Neural progenitor cell (in vitro differentiated cells): ENCODE results near the gene PAFAH1B1. TPM values are rescaled to one million over a fixed set of nuclear protein-coding genes. Genes with fewer than 3 reads are reported as not detected.
"Not testable (repeated sequence)": the region's sequence is repeated elsewhere in the genome, so short reads cannot be mapped to it uniquely, and the experiment has no call there.

Experiments
- DNase-seq: peaks from one replicate; pipeline ENCODE4 v3.0.0-alpha.2; 2016; ENCODE audit warnings: low spot score
- H2AFZ ChIP-seq: fragments of 200-600 bp; sonication (generic); replicated peaks from 2 replicates; pipeline ENCODE4 v1.6.1; 2016; ENCODE audit warnings: antibody characterized with exemption
- H3F3A ChIP-seq: fragments of 200-600 bp; sonication (generic); 2 replicates; pipeline ENCODE4 v1.6.1; 2016; ENCODE audit warnings: antibody characterized with exemption, low read depth
- H3K27ac ChIP-seq: fragments of 200-600 bp; sonication (generic); 2 replicates; pipeline ENCODE4 v1.5.1; 2016; ENCODE audit warnings: mild to moderate bottlenecking
- H3K27me3 ChIP-seq: fragments of 200-600 bp; sonication (generic); 2 replicates; pipeline ENCODE4 v1.6.1; 2016; ENCODE audit warnings: mild to moderate bottlenecking, moderate library complexity
- H3K36me3 ChIP-seq: fragments of 200-600 bp; sonication (generic); 2 replicates; pipeline ENCODE4 v1.5.1; 2016
- H3K4me1 ChIP-seq: fragments of 200-600 bp; sonication (generic); 2 replicates; pipeline ENCODE4 v1.6.1; 2016; ENCODE audit warnings: mixed run types
- H3K4me2 ChIP-seq: fragments of 200-600 bp; sonication (generic); 2 replicates; pipeline ENCODE4 v1.6.1; 2016
- H3K4me3 ChIP-seq: fragments of 200-600 bp; sonication (generic); 2 replicates; pipeline ENCODE4 v1.5.1; 2016
- H3K79me2 ChIP-seq: fragments of 200-600 bp; sonication (generic); 2 replicates; pipeline ENCODE4 v1.6.1; 2016; ENCODE audit warnings: low read depth
- H3K9ac ChIP-seq: fragments of 200-600 bp; sonication (generic); 2 replicates; pipeline ENCODE4 v1.6.1; 2016
- H3K9me3 ChIP-seq: fragments of 200-600 bp; sonication (generic); 2 replicates; pipeline ENCODE4 v1.5.1; 2016; ENCODE audit warnings: low read depth
- H4K20me1 ChIP-seq: fragments of 200-600 bp; sonication (generic); 2 replicates; pipeline ENCODE4 v1.6.1; 2016; ENCODE audit warnings: low read depth
- H3K27ac Mint-ChIP-seq: 3 replicates; pipeline ENCODE4 v1.8.0; 2021; ENCODE audit warnings: mixed read lengths
- H3K27me3 Mint-ChIP-seq: 2 replicates; pipeline ENCODE4 v1.8.0; 2022; ENCODE audit warnings: low read depth, mild to moderate bottlenecking, inconsistent platforms, moderate library complexity, mixed read lengths; ENCODE audit not compliant: insufficient read depth
- H3K36me3 Mint-ChIP-seq: 3 replicates; pipeline ENCODE4 v1.8.0; 2021; ENCODE audit warnings: mixed read lengths
- H3K4me1 Mint-ChIP-seq: 3 replicates; pipeline ENCODE4 v1.8.0; 2021; ENCODE audit warnings: mixed read lengths
- H3K4me3 Mint-ChIP-seq: 3 replicates; pipeline ENCODE4 v1.8.0; 2021; ENCODE audit warnings: mild to moderate bottlenecking, moderate library complexity, mixed read lengths
- H3K9me3 Mint-ChIP-seq: 3 replicates; pipeline ENCODE4 v1.8.0; 2020; ENCODE audit warnings: mixed read lengths
- EZH2 ChIP-seq: fragments of 200-600 bp; sonication (generic); IDR thresholded peaks from 2 replicates; pipeline ENCODE4 v1.6.1; 2017; ENCODE audit warnings: antibody characterized with exemption, mild to moderate bottlenecking, moderate library complexity
- EZH2phosphoT487 ChIP-seq: fragments of 200-600 bp; sonication (generic); IDR thresholded peaks from 2 replicates; pipeline ENCODE4 v1.6.1; 2017; ENCODE audit warnings: antibody characterized with exemption
- total RNA-seq: library from RNA; depleted of rRNA; stranded (reverse); fragments of >200 nt; gene quantifications from 2 replicates; pipeline ENCODE4 v1.2.3, GENCODE V29; 2015; ENCODE audit warnings: low replicate concordance
- TF ChIP-seq, protein P1 (sequence below): fragments of 200-600 bp; sonication (generic); IDR thresholded peaks from 2 replicates; pipeline ENCODE4 v1.5.1; 2017; ENCODE audit warnings: antibody characterized with exemption, mild to moderate bottlenecking

Gene PAFAH1B1
- total RNA-seq, 1 donor from 2014 or later: 209 TPM

DNA sequence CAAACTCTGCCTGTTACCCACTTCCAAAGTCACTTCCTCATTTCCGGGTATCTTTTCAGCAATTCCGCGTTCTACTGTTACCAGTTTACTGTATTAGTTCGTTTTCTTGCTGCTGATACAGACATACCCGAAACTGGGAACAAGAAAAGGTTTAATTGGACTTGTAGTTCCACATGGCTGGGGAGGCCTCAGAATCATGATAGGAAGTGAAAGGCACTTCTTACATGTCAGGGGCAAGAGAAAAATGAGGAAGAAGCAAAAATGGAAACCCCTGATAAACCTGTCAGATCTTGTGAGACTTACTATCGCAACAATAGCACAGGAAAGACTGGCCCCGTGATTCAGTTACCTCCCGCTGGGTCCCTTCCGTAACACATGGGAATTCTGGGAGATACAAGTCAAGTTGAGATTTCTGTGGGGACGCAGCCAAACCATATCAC, 30.9 kb downstream of the PAFAH1B1 start:
- H3K79me2 ChIP-seq: peaks cover 100% of the 10 kb centered on the region
- H3K36me3 ChIP-seq: peaks cover 3% of the 10 kb centered on the region
- peaks cover 2% of the 10 kb centered on the region for H3K27me3 Mint-ChIP-seq
- peaks cover 61% of the 10 kb centered on the region for H3K36me3 Mint-ChIP-seq
- H3K27me3 ChIP-seq: no peaks in the 10 kb centered on the region
- no peak overlapping the region for H3K27ac ChIP-seq
- TF ChIP-seq EZH2phosphoT487: no peak
- TF ChIP-seq, protein P1, sequence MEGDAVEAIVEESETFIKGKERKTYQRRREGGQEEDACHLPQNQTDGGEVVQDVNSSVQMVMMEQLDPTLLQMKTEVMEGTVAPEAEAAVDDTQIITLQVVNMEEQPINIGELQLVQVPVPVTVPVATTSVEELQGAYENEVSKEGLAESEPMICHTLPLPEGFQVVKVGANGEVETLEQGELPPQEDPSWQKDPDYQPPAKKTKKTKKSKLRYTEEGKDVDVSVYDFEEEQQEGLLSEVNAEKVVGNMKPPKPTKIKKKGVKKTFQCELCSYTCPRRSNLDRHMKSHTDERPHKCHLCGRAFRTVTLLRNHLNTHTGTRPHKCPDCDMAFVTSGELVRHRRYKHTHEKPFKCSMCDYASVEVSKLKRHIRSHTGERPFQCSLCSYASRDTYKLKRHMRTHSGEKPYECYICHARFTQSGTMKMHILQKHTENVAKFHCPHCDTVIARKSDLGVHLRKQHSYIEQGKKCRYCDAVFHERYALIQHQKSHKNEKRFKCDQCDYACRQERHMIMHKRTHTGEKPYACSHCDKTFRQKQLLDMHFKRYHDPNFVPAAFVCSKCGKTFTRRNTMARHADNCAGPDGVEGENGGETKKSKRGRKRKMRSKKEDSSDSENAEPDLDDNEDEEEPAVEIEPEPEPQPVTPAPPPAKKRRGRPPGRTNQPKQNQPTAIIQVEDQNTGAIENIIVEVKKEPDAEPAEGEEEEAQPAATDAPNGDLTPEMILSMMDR: no peak
- peaks cover 4% of the 10 kb centered on the region for H3K9me3 ChIP-seq
- no peak overlapping the region for H3K4me2 ChIP-seq
- no peak overlapping the region for H3K9ac ChIP-seq
- no peak overlapping the region for H3K4me3 Mint-ChIP-seq
- no peak for DNase-seq
- peaks cover 13% of the 10 kb centered on the region for H3K4me1 ChIP-seq
- H3K9me3 Mint-ChIP-seq: peaks cover 72% of the 10 kb centered on the region
- H3K4me3 ChIP-seq: no peak overlapping the region
- H3K27ac Mint-ChIP-seq: no peak overlapping the region
- H3K4me1 Mint-ChIP-seq: no peaks in the 10 kb centered on the region
- H3F3A ChIP-seq: peaks cover 13% of the 10 kb centered on the region
- peaks cover 58% of the 10 kb centered on the region for H4K20me1 ChIP-seq
- no peak overlapping the region for H2AFZ ChIP-seq

DNA sequence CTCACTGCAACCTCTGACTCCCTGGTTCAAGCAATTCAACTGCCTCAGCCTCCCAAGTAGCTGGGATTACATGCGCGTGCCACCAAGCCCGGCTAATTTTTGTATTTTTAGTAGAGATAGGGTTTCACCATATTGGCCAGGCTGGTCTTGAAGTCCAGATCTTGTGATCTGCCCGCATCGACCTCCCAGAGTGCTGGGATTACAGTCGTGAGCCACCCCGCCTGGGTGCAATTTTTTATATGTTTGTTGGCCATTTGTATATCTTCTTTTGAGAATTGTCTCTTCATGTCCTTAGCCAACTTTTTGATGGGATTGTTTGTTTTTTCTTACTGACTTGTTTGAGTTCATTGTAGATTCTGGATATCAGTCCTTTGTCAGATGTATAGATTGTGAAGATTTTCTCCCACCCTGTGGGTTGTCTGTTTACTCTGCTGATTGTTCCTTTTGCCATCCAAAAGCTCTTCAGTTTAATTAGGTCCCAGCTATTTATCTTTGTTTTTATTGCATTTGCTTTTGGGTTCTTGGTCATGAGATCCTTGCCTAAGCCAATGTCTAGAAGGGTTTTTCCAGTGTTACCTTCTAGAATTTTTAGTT, 33.3 kb downstream of the PAFAH1B1 start:
- peaks cover 69% of the 10 kb centered on the region for H3K9me3 Mint-ChIP-seq
- not testable (repeated sequence) for H3K9me3 ChIP-seq, H3K27me3 ChIP-seq, H3K4me3 Mint-ChIP-seq, DNase-seq, H2AFZ ChIP-seq, H3K27ac ChIP-seq, H3K4me2 ChIP-seq, H3K27me3 Mint-ChIP-seq, H3K36me3 ChIP-seq, H3K27ac Mint-ChIP-seq, H3K4me1 Mint-ChIP-seq, H3K9ac ChIP-seq, H3K4me3 ChIP-seq
- peaks cover 100% of the 10 kb centered on the region for H3K79me2 ChIP-seq
- H4K20me1 ChIP-seq: peaks cover 82% of the 10 kb centered on the region
- H3F3A ChIP-seq: peaks cover 29% of the 10 kb centered on the region
- H3K36me3 Mint-ChIP-seq: peaks cover 53% of the 10 kb centered on the region
- H3K4me1 ChIP-seq: peaks cover 32% of the 10 kb centered on the region

DNA sequence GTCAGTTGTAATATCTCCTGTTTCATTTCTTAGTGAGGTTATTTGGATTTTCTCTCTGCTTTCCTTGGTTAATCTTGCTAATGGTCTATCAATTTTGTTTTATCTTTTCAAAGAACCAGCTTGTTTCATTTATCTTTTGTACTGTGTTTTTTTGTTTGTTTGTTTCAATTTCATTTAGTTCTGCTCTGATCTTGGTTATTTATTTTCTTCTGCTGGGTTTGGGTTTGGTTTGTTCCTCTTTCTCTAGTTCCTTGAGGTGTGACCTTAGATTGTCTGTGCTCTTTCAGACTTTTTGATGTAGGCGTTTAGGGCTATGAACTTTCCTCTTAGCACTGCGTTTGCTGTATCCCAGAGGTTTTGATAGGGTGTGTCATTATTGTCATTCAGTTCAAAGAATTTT, 35.5 kb downstream of the PAFAH1B1 start:
- not testable (repeated sequence) for H3K9me3 ChIP-seq, H3K9ac ChIP-seq, H3K4me3 Mint-ChIP-seq, H3K27ac Mint-ChIP-seq, H3K4me3 ChIP-seq, H3K4me1 Mint-ChIP-seq, H3K27ac ChIP-seq, H3K36me3 ChIP-seq, H2AFZ ChIP-seq, H3K27me3 ChIP-seq, H3K4me2 ChIP-seq, H3K27me3 Mint-ChIP-seq, DNase-seq
- H3F3A ChIP-seq: peaks cover 33% of the 10 kb centered on the region
- peaks cover 52% of the 10 kb centered on the region for H3K9me3 Mint-ChIP-seq
- H4K20me1 ChIP-seq: peaks cover 97% of the 10 kb centered on the region
- H3K4me1 ChIP-seq: peaks cover 26% of the 10 kb centered on the region
- H3K79me2 ChIP-seq: peaks cover 100% of the 10 kb centered on the region
- H3K36me3 Mint-ChIP-seq: peaks cover 37% of the 10 kb centered on the region

DNA sequence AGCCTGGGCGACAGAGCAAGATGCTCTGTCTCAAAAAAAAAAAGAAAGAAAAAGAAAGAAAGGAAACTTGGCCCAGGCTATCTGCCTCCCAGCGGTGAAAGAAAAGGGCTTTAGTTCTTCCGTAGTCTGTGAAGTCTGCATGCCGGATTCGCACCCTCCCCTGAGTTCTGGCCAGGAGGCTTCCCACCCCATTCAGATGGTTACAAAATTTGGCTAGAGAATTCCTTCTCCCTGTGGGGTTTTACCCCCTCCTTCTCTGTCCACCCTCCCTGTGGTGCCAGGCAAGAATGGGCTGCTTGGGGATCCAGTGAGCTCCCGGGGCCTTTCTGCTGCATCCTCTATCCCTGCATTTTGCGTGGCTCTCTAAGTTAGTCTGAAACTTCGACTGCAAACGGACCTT, 37.8 kb downstream of the PAFAH1B1 start:
- Histone ChIP-seq H3K4me1 (peaks cover 25% of the 10 kb centered on the region), H3K4me3 (no peak overlapping the region), H3K9ac (no peak overlapping the region), H3K36me3 (no peaks in the 10 kb centered on the region), H3K4me2 (peak overlapping the region; percentile 51), H3K79me2 (peaks cover 100% of the 10 kb centered on the region), H3F3A (peaks cover 33% of the 10 kb centered on the region), H3K27me3 (no peaks in the 10 kb centered on the region), H3K27ac (peak overlapping the region; percentile 24), H3K9me3 (no peaks in the 10 kb centered on the region), H2AFZ (no peak overlapping the region), H4K20me1 (peaks cover 97% of the 10 kb centered on the region)
- peaks cover 14% of the 10 kb centered on the region for H3K4me1 Mint-ChIP-seq
- TF ChIP-seq, protein P1: peak; percentile 17
- TF ChIP-seq EZH2: no peak
- peaks cover 31% of the 10 kb centered on the region for H3K36me3 Mint-ChIP-seq
- H3K4me3 Mint-ChIP-seq: no peak overlapping the region
- DNase-seq: peak; percentile 27
- H3K9me3 Mint-ChIP-seq: peaks cover 37% of the 10 kb centered on the region
- no peaks in the 10 kb centered on the region for H3K27me3 Mint-ChIP-seq
- H3K27ac Mint-ChIP-seq: peak overlapping the region; percentile 17
